ENCODE measurements around the gene PLSCR5. TPM values are rescaled to one million over a fixed set of nuclear protein-coding genes. Genes with fewer than 3 reads are reported as not detected.
A peak's percentile ranks its signal among the peaks of the same experiment; 100 is the strongest.

The PLSCR5 gene
- total RNA-seq, 2 donors from 2014 or later, result not detected

DNA sequence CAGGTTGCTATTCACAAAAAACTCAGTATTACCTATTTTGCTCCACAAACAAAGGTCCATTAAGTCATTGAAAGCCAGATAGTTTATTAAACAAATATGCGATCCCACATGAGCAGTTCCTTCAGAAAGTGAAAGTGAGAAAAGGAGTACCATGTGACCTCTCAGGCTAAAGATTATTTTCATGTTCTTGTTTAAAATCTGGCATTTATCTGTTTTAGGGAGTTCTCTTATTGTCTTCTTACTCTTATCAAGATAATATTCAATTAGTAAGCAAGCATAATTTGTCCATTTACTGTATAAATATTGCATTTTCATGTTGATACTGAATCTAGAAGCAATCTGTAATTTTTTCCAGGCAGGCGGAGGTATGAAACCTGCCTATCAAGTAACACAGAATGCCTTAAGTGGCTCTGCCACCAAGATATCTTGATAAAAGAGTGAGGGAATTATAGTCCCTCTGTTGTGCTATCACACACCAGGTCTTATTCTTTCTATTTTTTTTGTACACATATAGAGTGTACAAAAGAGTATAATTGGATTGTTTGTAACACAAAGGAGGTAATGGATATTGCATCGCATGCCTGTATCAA is 20.1 kb upstream of the PLSCR5 start:
- H3K36me3 Mint-ChIP-seq (ENCODE audit: insufficient read depth in 2 of 2), result no peaks in the 10 kb centered on the region
- peak overlapping the region; percentile 37 to 50 for H3K4me3 Mint-ChIP-seq
- no peak overlapping the region for H3K27ac Mint-ChIP-seq
- no peak for ATAC-seq (replicated peaks in 1 of 2)
- peaks cover 0 to 2% of the 10 kb centered on the region in 2 donors for H3K9me3 Mint-ChIP-seq
- no peaks in the 10 kb centered on the region for H3K4me1 Mint-ChIP-seq (ENCODE audit: low read depth)
- DNase-seq, result no peak
- peaks cover 8% of the 10 kb centered on the region for H3K27me3 Mint-ChIP-seq (ENCODE audit: low read depth)

GRCh38 chr3:146621723-146622122 is 16.6 kb upstream of the PLSCR5 start:
- no peak overlapping the region for H3K27ac Mint-ChIP-seq
- DNase-seq, result no peak
- ATAC-seq (replicated peaks in 1 of 2), result no peak
- no peak overlapping the region for H3K4me3 Mint-ChIP-seq
- H3K27me3 Mint-ChIP-seq (ENCODE audit: low read depth), result peaks cover 8% of the 10 kb centered on the region
- no peaks in the 10 kb centered on the region for H3K4me1 Mint-ChIP-seq (ENCODE audit: low read depth)
- H3K36me3 Mint-ChIP-seq (ENCODE audit: insufficient read depth in 2 of 2), result no peaks in the 10 kb centered on the region
- peaks cover 0 to 2% of the 10 kb centered on the region in 2 donors for H3K9me3 Mint-ChIP-seq

DNA sequence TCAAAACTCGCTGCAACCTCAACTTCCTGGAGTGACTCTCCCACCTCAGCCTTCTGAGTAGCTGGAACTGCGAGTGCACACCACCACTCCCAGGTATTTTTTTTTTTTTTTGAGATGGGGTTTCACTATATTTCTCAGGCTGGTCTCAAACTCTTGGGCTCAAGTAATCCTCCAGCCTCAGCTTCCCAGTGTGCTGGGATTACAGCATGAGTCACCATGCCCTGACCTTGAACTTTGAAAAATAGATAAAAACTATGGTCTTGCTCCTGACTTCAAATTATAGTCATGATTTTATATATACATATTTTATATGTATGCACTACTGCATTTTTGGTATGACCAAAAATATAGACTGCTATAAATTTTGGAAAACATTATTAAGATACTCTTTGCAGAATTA is 6.9 kb upstream of the PLSCR5 start:
- DNase-seq (no peak), ATAC-seq (replicated peaks in 1 of 2) (no peak)
- Mint-ChIP-seq H3K4me3 (no peak overlapping the region), H3K27me3 (ENCODE audit: low read depth) (peaks cover 5% of the 10 kb centered on the region), H3K4me1 (ENCODE audit: low read depth) (no peaks in the 10 kb centered on the region), H3K27ac (no peak overlapping the region), H3K36me3 (ENCODE audit: insufficient read depth in 2 of 2) (no peaks in the 10 kb centered on the region), H3K9me3 (no peaks in the 10 kb centered on the region)

DNA sequence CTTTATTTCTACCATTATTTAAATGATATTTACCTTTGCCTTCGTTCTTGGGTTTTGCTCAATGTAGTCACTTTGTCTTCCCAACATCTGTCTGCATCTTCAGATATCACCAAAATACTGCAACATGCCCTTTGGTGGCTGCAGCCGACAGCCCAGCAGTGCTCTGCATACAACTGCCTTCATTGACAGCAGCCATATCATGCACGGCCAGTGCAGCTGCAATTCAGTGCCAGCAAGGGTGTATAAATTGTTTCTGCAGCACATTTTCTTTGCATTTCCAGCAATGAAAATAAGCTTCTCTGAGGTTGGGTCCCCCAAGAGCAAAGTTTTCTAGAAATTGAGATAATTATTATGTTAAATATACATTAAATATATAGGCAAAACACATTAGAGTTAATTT is 6.0 kb upstream of the PLSCR5 start:
- ATAC-seq (replicated peaks in 1 of 2), result no peak
- Mint-ChIP-seq H3K27me3 (ENCODE audit: low read depth) (peaks cover 5% of the 10 kb centered on the region), H3K4me1 (ENCODE audit: low read depth) (no peaks in the 10 kb centered on the region)

GRCh38 chr3:146598535-146598934 is 6.6 kb downstream of the PLSCR5 start:
- Mint-ChIP-seq H3K27ac (no peak overlapping the region), H3K9me3 (no peaks in the 10 kb centered on the region), H3K4me1 (ENCODE audit: low read depth) (no peaks in the 10 kb centered on the region), H3K27me3 (ENCODE audit: low read depth) (peaks cover 11% of the 10 kb centered on the region), H3K4me3 (no peak overlapping the region), H3K36me3 (ENCODE audit: insufficient read depth in 2 of 2) (no peaks in the 10 kb centered on the region)
- DNase-seq (no peak), ATAC-seq (replicated peaks in 1 of 2) (no peak)

More for the DNA sequence above, 6.0 kb upstream of the PLSCR5 start:
- DNase-seq, result no peak
- Mint-ChIP-seq H3K36me3 (ENCODE audit: insufficient read depth in 2 of 2) (no peaks in the 10 kb centered on the region), H3K4me3 (no peak overlapping the region), H3K27ac (no peak overlapping the region), H3K9me3 (no peaks in the 10 kb centered on the region)

DNA sequence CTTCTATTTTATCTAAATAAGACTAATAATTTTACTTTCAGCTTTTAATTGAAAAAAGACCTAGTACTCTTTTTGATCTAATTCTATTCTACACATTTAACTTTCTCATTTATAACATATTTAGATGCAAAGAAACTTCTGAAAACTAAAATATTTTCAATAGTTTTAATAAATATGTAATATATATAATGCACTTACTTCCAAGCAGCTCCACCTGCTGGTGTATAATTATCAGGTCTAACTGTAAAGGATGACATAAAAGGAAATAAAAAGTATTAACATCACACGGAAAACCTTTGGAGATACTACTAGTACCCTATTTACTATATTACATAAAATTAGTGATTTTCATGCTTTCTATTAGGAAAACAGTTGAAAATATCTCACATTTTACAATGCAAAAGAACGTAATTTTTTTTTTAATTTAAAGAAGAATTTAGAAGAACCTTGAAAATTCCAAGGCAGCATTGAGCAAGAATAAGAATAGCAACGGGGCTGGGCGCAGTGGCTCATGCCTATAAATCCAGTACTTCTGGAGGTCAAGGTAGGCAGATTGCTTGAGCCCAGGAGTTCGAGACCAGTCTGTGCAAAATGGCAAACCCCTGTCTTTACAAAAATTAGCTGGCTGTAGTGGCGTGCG is 10.2 kb downstream of the PLSCR5 start:
- Mint-ChIP-seq H3K27ac (no peak overlapping the region), H3K9me3 (no peaks in the 10 kb centered on the region), H3K4me3 (no peak overlapping the region), H3K27me3 (ENCODE audit: low read depth) (peaks cover 11% of the 10 kb centered on the region), H3K4me1 (ENCODE audit: low read depth) (no peaks in the 10 kb centered on the region), H3K36me3 (ENCODE audit: insufficient read depth in 2 of 2) (no peaks in the 10 kb centered on the region)
- no peak for ATAC-seq (replicated peaks in 1 of 2)
- no peak for DNase-seq

DNA sequence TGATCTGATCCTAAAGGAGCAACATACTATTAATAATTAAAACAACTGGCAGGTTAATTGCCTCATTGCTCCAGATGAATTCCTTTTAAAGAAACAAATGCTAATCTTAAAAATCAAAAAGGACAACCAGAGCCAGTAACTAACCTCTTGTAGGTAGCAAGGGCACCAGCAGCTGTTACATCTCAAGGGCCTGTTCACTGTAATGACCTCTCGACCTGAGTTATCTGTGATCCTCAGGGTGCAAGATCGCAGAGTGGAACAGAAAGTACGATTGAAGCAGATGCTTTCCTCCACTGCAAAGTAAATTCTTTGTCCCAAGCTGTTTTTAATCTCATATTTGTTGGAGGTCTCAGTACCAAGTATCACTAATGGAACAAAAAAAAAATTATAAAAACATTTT is 11.4 kb downstream of the PLSCR5 start:
- ATAC-seq (replicated peaks in 1 of 2) (no peak), DNase-seq (no peak)
- H3K4me3 Mint-ChIP-seq, result no peak overlapping the region
- H3K9me3 Mint-ChIP-seq, result no peaks in the 10 kb centered on the region
- H3K27me3 Mint-ChIP-seq (ENCODE audit: low read depth), result peaks cover 12% of the 10 kb centered on the region
- H3K36me3 Mint-ChIP-seq (ENCODE audit: insufficient read depth in 2 of 2), result no peaks in the 10 kb centered on the region
- H3K4me1 Mint-ChIP-seq (ENCODE audit: low read depth), result no peaks in the 10 kb centered on the region
- no peak overlapping the region for H3K27ac Mint-ChIP-seq

GRCh38 chr3:146590521-146590920 is 14.6 kb downstream of the PLSCR5 start:
- DNase-seq, result no peak
- no peak overlapping the region for H3K4me3 Mint-ChIP-seq
- no peak overlapping the region for H3K27ac Mint-ChIP-seq
- no peaks in the 10 kb centered on the region for H3K36me3 Mint-ChIP-seq (ENCODE audit: insufficient read depth in 2 of 2)
- H3K4me1 Mint-ChIP-seq (ENCODE audit: low read depth), result no peaks in the 10 kb centered on the region
- H3K9me3 Mint-ChIP-seq, result no peaks in the 10 kb centered on the region
- H3K27me3 Mint-ChIP-seq (ENCODE audit: low read depth), result peaks cover 8% of the 10 kb centered on the region
- ATAC-seq (replicated peaks in 1 of 2), result no peak

- Mint-ChIP-seq H3K27me3 (ENCODE audit: low read depth) (peaks cover 13% of the 10 kb centered on the region), H3K9me3 (no peaks in the 10 kb centered on the region), H3K4me3 (no peak overlapping the region), H3K4me1 (ENCODE audit: low read depth) (no peaks in the 10 kb centered on the region), H3K36me3 (ENCODE audit: insufficient read depth in 2 of 2) (no peaks in the 10 kb centered on the region), H3K27ac (no peak overlapping the region)
- DNase-seq, result peak in 1 of 2 donors; percentile 16
- ATAC-seq (replicated peaks in 1 of 2), result no peak
Measured at GRCh38 chr3:146589899-146590508, 15.1 kb downstream of the PLSCR5 start.

DNA sequence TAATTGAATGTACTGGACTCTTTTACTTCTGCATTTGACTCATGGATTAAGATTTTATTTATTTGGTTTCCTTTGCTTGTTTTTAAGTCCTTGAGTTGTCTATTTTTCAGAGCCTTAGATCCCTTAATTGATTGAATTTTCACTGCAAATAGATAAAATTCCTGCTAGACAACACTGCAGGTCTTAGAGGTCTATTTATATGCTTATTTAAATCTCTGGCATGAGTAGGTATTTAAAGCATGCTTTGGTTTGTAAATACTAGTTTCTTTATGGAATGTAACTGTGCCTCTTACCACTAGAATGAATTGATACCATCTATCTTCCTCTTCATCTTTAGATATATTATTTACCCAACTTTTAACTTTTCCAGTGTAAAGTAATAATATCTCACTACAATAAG is 20.0 kb downstream of the PLSCR5 start:
- no peak for ATAC-seq (replicated peaks in 1 of 2)
- Mint-ChIP-seq H3K4me1 (ENCODE audit: low read depth) (no peaks in the 10 kb centered on the region), H3K36me3 (ENCODE audit: insufficient read depth in 2 of 2) (peaks cover 2 to 3% of the 10 kb centered on the region in 2 donors), H3K27ac (no peak overlapping the region), H3K4me3 (no peak overlapping the region), H3K27me3 (ENCODE audit: low read depth) (peaks cover 28% of the 10 kb centered on the region), H3K9me3 (peaks cover 0 to 3% of the 10 kb centered on the region in 2 donors)
- no peak for DNase-seq

DNA sequence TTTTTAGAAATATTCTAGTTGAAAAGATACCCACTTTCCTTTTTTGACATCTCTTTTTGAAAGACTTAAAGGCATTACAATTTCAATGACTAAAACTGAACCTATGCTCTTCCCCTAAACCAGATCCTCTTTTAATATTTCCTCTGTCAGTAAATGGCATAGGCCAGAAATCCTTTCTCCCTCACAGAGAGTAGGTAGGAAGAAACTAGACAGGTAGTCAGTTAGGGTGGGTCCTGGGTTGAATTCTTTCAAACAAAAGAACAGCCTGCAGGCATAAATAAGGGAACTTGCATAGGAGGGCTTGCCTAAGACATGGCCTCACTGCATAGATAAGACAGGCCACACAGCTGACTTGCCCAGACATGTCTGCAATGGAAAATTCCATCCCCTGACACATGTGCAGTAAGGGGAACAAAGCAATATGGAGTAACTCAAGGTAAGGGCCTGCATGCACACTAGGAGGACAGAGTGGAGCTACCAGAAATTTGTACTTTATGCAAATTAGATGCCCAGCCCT is 23.1 kb downstream of the PLSCR5 start:
- Mint-ChIP-seq H3K9me3 (peaks cover 0 to 3% of the 10 kb centered on the region in 2 donors), H3K27me3 (ENCODE audit: low read depth) (peaks cover 21% of the 10 kb centered on the region), H3K27ac (no peak overlapping the region), H3K4me1 (ENCODE audit: low read depth) (no peaks in the 10 kb centered on the region), H3K4me3 (no peak overlapping the region), H3K36me3 (ENCODE audit: insufficient read depth in 2 of 2) (peaks cover 2 to 3% of the 10 kb centered on the region in 2 donors)
- DNase-seq, result no peak
- no peak for ATAC-seq (replicated peaks in 1 of 2)

DNA sequence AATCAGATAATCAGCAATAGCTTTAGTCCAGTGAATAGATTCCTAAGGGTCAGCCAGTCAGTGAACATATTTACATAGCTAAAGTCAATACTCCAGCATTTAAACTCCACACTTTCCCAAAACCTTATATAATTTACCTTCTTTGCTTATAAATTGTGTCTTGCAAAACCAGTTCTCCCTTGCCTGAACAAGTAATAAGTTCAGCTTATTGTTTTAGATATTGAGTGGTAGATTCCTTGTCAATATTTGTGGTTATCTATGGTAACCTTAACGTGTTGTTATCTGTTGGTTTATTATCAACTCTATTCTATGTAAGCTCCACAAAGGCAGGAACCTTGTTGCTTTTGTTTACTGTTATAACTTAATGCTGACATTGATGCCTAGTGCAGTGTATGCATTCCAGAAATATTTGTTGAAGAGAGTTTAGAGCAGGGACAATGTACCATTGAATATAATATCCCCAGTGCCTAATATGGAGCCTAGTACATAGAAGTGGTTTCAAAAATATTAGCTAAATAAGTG is 24.0 kb downstream of the PLSCR5 start:
- H3K36me3 Mint-ChIP-seq (ENCODE audit: insufficient read depth in 2 of 2), result peaks cover 2 to 3% of the 10 kb centered on the region in 2 donors
- H3K9me3 Mint-ChIP-seq, result peaks cover 0 to 3% of the 10 kb centered on the region in 2 donors
- no peak overlapping the region for H3K27ac Mint-ChIP-seq
- H3K4me3 Mint-ChIP-seq, result no peak overlapping the region
- peaks cover 21% of the 10 kb centered on the region for H3K27me3 Mint-ChIP-seq (ENCODE audit: low read depth)
- DNase-seq, result no peak
- H3K4me1 Mint-ChIP-seq (ENCODE audit: low read depth), result no peaks in the 10 kb centered on the region
- ATAC-seq (replicated peaks in 1 of 2), result no peak

GRCh38 chr3:146577662-146578061 is 27.5 kb downstream of the PLSCR5 start:
- H3K4me1 Mint-ChIP-seq (ENCODE audit: low read depth), result no peaks in the 10 kb centered on the region
- H3K4me3 Mint-ChIP-seq, result no peak overlapping the region
- DNase-seq (peak; percentile 9 to 18), ATAC-seq (replicated peaks in 1 of 2) (peak; percentile 47 to 60)
- no peaks in the 10 kb centered on the region for H3K36me3 Mint-ChIP-seq (ENCODE audit: insufficient read depth in 2 of 2)
- H3K9me3 Mint-ChIP-seq, result no peaks in the 10 kb centered on the region
- no peak overlapping the region for H3K27ac Mint-ChIP-seq
- H3K27me3 Mint-ChIP-seq (ENCODE audit: low read depth), result no peaks in the 10 kb centered on the region
